ENCODE measurements around the gene NPY4R. TPM values are rescaled to one million over a fixed set of nuclear protein-coding genes. Genes with fewer than 3 reads are reported as not detected.
"Not testable (repeated sequence)": the region's sequence is repeated elsewhere in the genome, so short reads cannot be mapped to it uniquely, and the experiment has no call there.

The NPY4R gene
- total RNA-seq: not detected
- long read RNA-seq: 0 reads

GRCh38 chr10:46465765-46466164 lies at the start of gene NPY4R:
Gene NPY4R, minus strand, starts transcription at chr10:46465958. Its CDS starts 3,323 bp downstream, at chr10:46462635.
- DNase-seq: peak; percentile 30
- intact Hi-C loops (cut with micrococcal nuclease); ATAC-seq: not testable (repeated sequence)

GRCh38 chr10:46515366-46515765 lies 49.6 kb upstream of the NPY4R start:
- intact Hi-C loops (cut with micrococcal nuclease): no loop called here
- DNase-seq (no peak), ATAC-seq (no peak)

- ATAC-seq (no peak), DNase-seq (peak; percentile 6)
- intact Hi-C loops (cut with micrococcal nuclease): no loop called here
Measured at GRCh38 chr10:46514899-46515298, 49.1 kb upstream of the NPY4R start.

- DNase-seq (peak; percentile 14), ATAC-seq (no peak)
- intact Hi-C loops (cut with micrococcal nuclease): no loop called here
Measured at GRCh38 chr10:46514431-46514861, 48.7 kb upstream of the NPY4R start.

GRCh38 chr10:46513333-46513732 lies 47.6 kb upstream of the NPY4R start:
- ATAC-seq; DNase-seq; intact Hi-C loops (cut with micrococcal nuclease): not testable (repeated sequence)

- intact Hi-C loops (cut with micrococcal nuclease); DNase-seq: not testable (repeated sequence)
Measured at GRCh38 chr10:46512725-46513124, 47.0 kb upstream of the NPY4R start.

GRCh38 chr10:46512002-46512401 lies 46.2 kb upstream of the NPY4R start:
- DNase-seq; ATAC-seq; intact Hi-C loops (cut with micrococcal nuclease): not testable (repeated sequence)

More at GRCh38 chr10:46512725-46513124, 47.0 kb upstream of the NPY4R start:
- ATAC-seq: peak; percentile 35

GRCh38 chr10:46499990-46500389 lies 34.2 kb upstream of the NPY4R start:
- ATAC-seq; DNase-seq; intact Hi-C loops (cut with micrococcal nuclease): not testable (repeated sequence)

- ATAC-seq; DNase-seq; intact Hi-C loops (cut with micrococcal nuclease): not testable (repeated sequence)
Measured at GRCh38 chr10:46498985-46499703, 33.4 kb upstream of the NPY4R start.

GRCh38 chr10:46497878-46498277 lies 32.1 kb upstream of the NPY4R start:
- DNase-seq; intact Hi-C loops (cut with micrococcal nuclease); ATAC-seq: not testable (repeated sequence)

- DNase-seq; ATAC-seq; intact Hi-C loops (cut with micrococcal nuclease): not testable (repeated sequence)
Measured at GRCh38 chr10:46497401-46497800, 31.6 kb upstream of the NPY4R start.

GRCh38 chr10:46491364-46492114 lies 25.8 kb upstream of the NPY4R start:
- DNase-seq; ATAC-seq; intact Hi-C loops (cut with micrococcal nuclease): not testable (repeated sequence)

- intact Hi-C loops (cut with micrococcal nuclease); ATAC-seq; DNase-seq: not testable (repeated sequence)
Measured at GRCh38 chr10:46490285-46490684, 24.5 kb upstream of the NPY4R start.

GRCh38 chr10:46486459-46486858 lies 20.7 kb upstream of the NPY4R start:
- ATAC-seq; intact Hi-C loops (cut with micrococcal nuclease); DNase-seq: not testable (repeated sequence)

GRCh38 chr10:46474746-46475320 lies 9.1 kb upstream of the NPY4R start:
- DNase-seq; intact Hi-C loops (cut with micrococcal nuclease); ATAC-seq: not testable (repeated sequence)

- DNase-seq; intact Hi-C loops (cut with micrococcal nuclease); ATAC-seq: not testable (repeated sequence)
Measured at GRCh38 chr10:46473758-46474157, 8.0 kb upstream of the NPY4R start.

GRCh38 chr10:46470134-46470533 lies 4.4 kb upstream of the NPY4R start:
- ATAC-seq; DNase-seq; intact Hi-C loops (cut with micrococcal nuclease): not testable (repeated sequence)

GRCh38 chr10:46468119-46468809 lies 2.5 kb upstream of the NPY4R start:
- peak; percentile 74 for ATAC-seq
- intact Hi-C loops (cut with micrococcal nuclease); DNase-seq: not testable (repeated sequence)

- ATAC-seq; intact Hi-C loops (cut with micrococcal nuclease); DNase-seq: not testable (repeated sequence)
Measured at GRCh38 chr10:46463608-46464007, 2.1 kb downstream of the NPY4R start.
